IMR-90 (cell line): ENCODE results near the gene MARCHF2. TPM values are rescaled to one million over a fixed set of nuclear protein-coding genes. Genes with fewer than 3 reads are reported as not detected.

Source experiments
- ATAC-seq: fragments of 200-7000 bp; cut with Tn5 transposase; 2 replicates; pipeline ENCODE4 v1.9.1; 2020; ENCODE audit warnings: low read depth, mild to moderate bottlenecking, moderate library complexity
- BruUV-seq: library from RNA; stranded (reverse); fragments of 400-500 nt; replicated peaks from 2 replicates; lab custom pipeline; 2021; lab: Mats Ljungman, UMichigan
- CTCF ChIA-PET: fragments of 300-600 bp; formaldehyde crosslinking; extraction: SDS; loops from one replicate; lab custom pipeline; 2021; ENCODE audit warnings: antibody characterized with exemption; lab: Yijun Ruan, JAX
- POLR2A ChIA-PET: fragments of 300-600 bp; sonication (Branson Sonifier 250); formaldehyde crosslinking; loops from one replicate; lab custom pipeline; 2022; ENCODE audit warnings: antibody characterized with exemption; ENCODE audit not compliant: unreplicated experiment; lab: Charles Lee
- DNase-seq: peaks from one replicate; pipeline ENCODE4 v3.0.0; 2013
- H2AFZ ChIP-seq: replicated peaks from 2 replicates; pipeline ENCODE3; 2013; ENCODE audit warnings: low read length, mild to moderate bottlenecking; ENCODE audit not compliant: poor library complexity
- H2AK5ac ChIP-seq: 2 replicates; pipeline ENCODE4 v1.6.1; 2013; ENCODE audit warnings: low read depth, low read length, inconsistent platforms
- H2AK9ac ChIP-seq: replicated peaks from 2 replicates; pipeline ENCODE3; 2013; ENCODE audit warnings: mild to moderate bottlenecking, low read depth, low read length, moderate library complexity; ENCODE audit not compliant: poor library complexity
- H2BK120ac ChIP-seq: 2 replicates; pipeline ENCODE4 v1.6.1; 2013; ENCODE audit warnings: low read depth, low read length, inconsistent platforms
- H2BK15ac ChIP-seq: 3 replicates; pipeline ENCODE4 v1.6.1; 2013; ENCODE audit warnings: low read depth, low read length, inconsistent platforms
- H2BK20ac ChIP-seq: 2 replicates; pipeline ENCODE4 v1.6.1; 2013; ENCODE audit warnings: low read depth, mild to moderate bottlenecking, inconsistent platforms, low read length, moderate library complexity
- H2BK5ac ChIP-seq: 2 replicates; pipeline ENCODE4 v1.6.1; 2013; ENCODE audit warnings: mild to moderate bottlenecking, low read depth, low read length, inconsistent platforms; ENCODE audit not compliant: poor library complexity, severe bottlenecking
- H3K14ac ChIP-seq: replicated peaks from 2 replicates; pipeline ENCODE4 v1.6.1; 2013; ENCODE audit warnings: low read depth, low read length, inconsistent platforms
- H3K18ac ChIP-seq: 2 replicates; pipeline ENCODE4 v1.6.1; 2013; ENCODE audit warnings: low read depth, low read length, control low read depth
- H3K23ac ChIP-seq: 2 replicates; pipeline ENCODE4 v1.6.1; 2013; ENCODE audit warnings: low read depth, low read length, inconsistent platforms
- H3K27ac ChIP-seq: 2 replicates; pipeline ENCODE4 v1.5.1; 2013; ENCODE audit warnings: mild to moderate bottlenecking, control low read depth, low read length; ENCODE audit not compliant: insufficient read depth
- H3K27me3 ChIP-seq: 2 replicates; pipeline ENCODE4 v1.6.1; 2013; ENCODE audit warnings: low read length; ENCODE audit not compliant: control insufficient read depth, insufficient read depth
- H3K36me3 ChIP-seq: 2 replicates; pipeline ENCODE4 v1.6.1; 2013; ENCODE audit warnings: low read length, mixed read lengths; ENCODE audit not compliant: control insufficient read depth, insufficient read depth
- H3K4ac ChIP-seq: 2 replicates; pipeline ENCODE4 v1.6.1; 2013; ENCODE audit warnings: low read depth, low read length, inconsistent platforms
- H3K4me1 ChIP-seq: 2 replicates; pipeline ENCODE4 v1.6.1; 2013; ENCODE audit warnings: low read length, mixed read lengths; ENCODE audit not compliant: control insufficient read depth, insufficient read depth
- H3K4me2 ChIP-seq: 2 replicates; pipeline ENCODE4 v1.6.1; 2013; ENCODE audit warnings: low read depth, mild to moderate bottlenecking, control low read depth, low read length, moderate library complexity
- H3K4me3 ChIP-seq: 2 replicates; pipeline ENCODE4 v1.5.1; 2013; ENCODE audit warnings: low read depth, mild to moderate bottlenecking, control low read depth, low read length, moderate library complexity; ENCODE audit not compliant: insufficient read depth
- H3K56ac ChIP-seq: 2 replicates; pipeline ENCODE4 v1.6.1; 2013; ENCODE audit warnings: low read length, inconsistent platforms; ENCODE audit not compliant: insufficient read depth; ENCODE audit errors: extremely low read depth
- H3K79me1 ChIP-seq, 2 experiments: 2 replicates each; pipeline ENCODE4 v1.6.1; 2013; ENCODE audit warnings: low read length in 2 of 2, inconsistent platforms in 1 of 2, low read depth in 1 of 2
- H3K9ac ChIP-seq: 2 replicates; pipeline ENCODE4 v1.6.1; 2013; ENCODE audit warnings: low read depth, low read length, control low read depth
- H3K9me1 ChIP-seq: 2 replicates; pipeline ENCODE4 v1.6.1; 2013; ENCODE audit warnings: low read length, inconsistent platforms; ENCODE audit not compliant: insufficient read depth
- H3K9me3 ChIP-seq: 2 replicates; pipeline ENCODE4 v1.6.1; 2013; ENCODE audit warnings: low read length; ENCODE audit not compliant: control insufficient read depth, insufficient read depth
- H4K20me1 ChIP-seq: 2 replicates; pipeline ENCODE4 v1.6.1; 2013; ENCODE audit warnings: low read length, inconsistent platforms; ENCODE audit not compliant: insufficient read depth
- H4K5ac ChIP-seq: 2 replicates; pipeline ENCODE4 v1.6.1; 2013; ENCODE audit warnings: mild to moderate bottlenecking, low read depth, low read length, control low read depth
- H4K8ac ChIP-seq, 2 experiments: 2 replicates each; pipeline ENCODE4 v1.6.1; 2013; ENCODE audit warnings: low read depth in 2 of 2, low read length in 2 of 2, control low read depth in 1 of 2, inconsistent platforms in 1 of 2
- H4K91ac ChIP-seq: 2 replicates; pipeline ENCODE4 v1.6.1; 2013; ENCODE audit warnings: low read depth, low read length, inconsistent platforms; ENCODE audit not compliant: insufficient read depth
- ELK1 ChIP-seq: fragments of 150-350 bp; IDR thresholded peaks from 2 replicates; pipeline ENCODE4 v1.6.1; 2016; ENCODE audit warnings: low read depth, mild to moderate bottlenecking, low read length, moderate library complexity, borderline replicate concordance
- MAFK ChIP-seq: IDR thresholded peaks from 2 replicates; pipeline ENCODE4 v1.6.1; 2012; ENCODE audit warnings: low read depth, low read length, improper control_type of control experiment
- RAD21 ChIP-seq: IDR thresholded peaks from 2 replicates; pipeline ENCODE4 v1.6.1; 2012; ENCODE audit warnings: low read length, improper control_type of control experiment
- WGBS, 2 experiments: methylation state at CpG; one replicate each; pipeline versions ENCODE4 v1.1.5 to v1.1.7; 2013; ENCODE audit warnings: missing lambda C conversion rate in 2 of 2; ENCODE audit not compliant: insufficient read length in 1 of 2; ENCODE audit errors: extremely low coverage in 2 of 2; 5-methylcytosine and 5-hydroxymethylcytosine counted together
- dilution Hi-C: fragments of 300-500 bp; cut with HindIII; formaldehyde crosslinking; loops from one replicate; pipeline ENCODE4 v1.14.3; 2018; ENCODE audit warnings: low sequenced_read_pairs; ENCODE audit not compliant: unreplicated experiment
- in situ Hi-C: fragments of 300-500 bp; cut with MboI; formaldehyde crosslinking; loops from 3 replicates; pipeline ENCODE4 v1.14.3; 2019; ENCODE audit warnings: low sequenced_read_pairs, inconsistent platforms, mixed read lengths
- intact Hi-C: fragments of 100-400 bp; cut with micrococcal nuclease; formaldehyde crosslinking; loops from 2 replicates; pipeline ENCODE4 v1.10.0; 2022
- polyA plus RNA-seq, 3 experiments: library from polyadenylated mRNA; depleted of rRNA; stranded (reverse); fragments of >200 nt; gene quantifications; 2 replicates each; pipeline ENCODE4 v1.2.3, GENCODE V29; 2012; ENCODE audit warnings: low replicate concordance in 1 of 3
- total RNA-seq: library from RNA; depleted of rRNA; stranded (reverse); fragments of >200 nt; gene quantifications from 2 replicates; pipeline ENCODE4 v1.2.3, GENCODE V29; 2012

MARCHF2 gene
- total and polyA plus RNA-seq, 2 of the 4 experiments (the other 2 are of a cell fraction): 33.8 to 58.8 TPM

GRCh38 chr19:8399681-8400188, 13.4 kb upstream of the MARCHF2 start:
- Histone ChIP-seq H4K91ac (no peak overlapping the region), H3K4ac (no peak overlapping the region), H3K27me3 (no peaks in the 10 kb centered on the region), H3K56ac (no peak overlapping the region), H2BK15ac (no peak overlapping the region), H3K27ac (no peak overlapping the region), H4K20me1 (peaks cover 53% of the 10 kb centered on the region), H2BK120ac (no peak overlapping the region), H3K9me1 (peaks cover 21% of the 10 kb centered on the region), H4K5ac (no peak overlapping the region), H3K23ac (no peak overlapping the region), H4K8ac (no peak overlapping the region), H3K4me2 (no peak overlapping the region), H3K4me1 (peaks cover 6% of the 10 kb centered on the region), H2BK20ac (no peak overlapping the region), H3K18ac (no peak overlapping the region), H3K14ac (no peak overlapping the region), H3K36me3 (peaks cover 31% of the 10 kb centered on the region), H2AK5ac (no peak overlapping the region), H3K4me3 (no peak overlapping the region), H3K79me1 (peaks cover 40 to 52% of the 10 kb centered on the region in 2 experiments), H2BK5ac (no peak overlapping the region), H3K9ac (no peak overlapping the region), H2AK9ac (no peak overlapping the region), H3K9me3 (no peaks in the 10 kb centered on the region), H2AFZ (no peak overlapping the region)
- in situ Hi-C loops: loop anchor here (5.0 kb wide), 1 partner anchor 42 kb away; no protein-coding TSS in a partner anchor
- BruUV-seq: no TSS peak
- intact Hi-C loops: no loop called here
- CTCF ChIA-PET: no interaction called here
- no peak for TF ChIP-seq RAD21
- TF ChIP-seq MAFK: no peak
- TF ChIP-seq ELK1: no peak
- dilution Hi-C loops: no loop called here
- DNase-seq: no peak
- 98% methylated on average over 18 of the region's 34 CpGs; no CpG with 5 or more reads in 1 of the 2 experiments for WGBS, 2 experiments
- POLR2A ChIA-PET: no interaction called here
- ATAC-seq: no peak
